ENCODE measurements around the gene DCAKD.

DCAKD gene

GRCh38 chr17:45077643-45078042 lies 26.2 kb upstream of the DCAKD start:
- Histone ChIP-seq H3K9ac (ENCODE audit: insufficient read length) (no peak overlapping the region), H3K4me3 (no peak overlapping the region), H3K36me3 (ENCODE audit: insufficient read depth, low read length) (peaks cover 66% of the 10 kb centered on the region), H3K9me3 (ENCODE audit: low read depth, low read length) (no peaks in the 10 kb centered on the region), H3K27ac (peak overlapping the region; percentile 68)
- no peak for TF ChIP-seq FOXP2 (optimal IDR thresholded peaks at IDR 0.05; ENCODE audit: control extremely low read depth, extremely low read length, insufficient read depth)
- TF ChIP-seq EZH2 (IDR thresholded peaks at IDR 0.05): no peak
- TF ChIP-seq POLR2AphosphoS5 (IDR thresholded peaks at IDR 0.05; ENCODE audit: borderline replicate concordance, low read depth, low read length): no peak
- no peak for DNase-seq (ENCODE audit: low read depth, low spot score)

GRCh38 chr17:45073414-45074070 lies 22.1 kb upstream of the DCAKD start:
- Histone ChIP-seq H3K9ac (ENCODE audit: insufficient read length) (peak overlapping the region; percentile 22), H3K27ac (peak overlapping the region; percentile 99), H3K36me3 (ENCODE audit: insufficient read depth, low read length) (peaks cover 59% of the 10 kb centered on the region), H3K4me3 (peak overlapping the region; percentile 1), H3K9me3 (ENCODE audit: low read depth, low read length) (no peaks in the 10 kb centered on the region)
- DNase-seq (ENCODE audit: low read depth, low spot score): peak; percentile 65
- no peak for TF ChIP-seq FOXP2 (optimal IDR thresholded peaks at IDR 0.05; ENCODE audit: control extremely low read depth, extremely low read length, insufficient read depth)
- no peak for TF ChIP-seq EZH2 (IDR thresholded peaks at IDR 0.05)
- no peak for TF ChIP-seq POLR2AphosphoS5 (IDR thresholded peaks at IDR 0.05; ENCODE audit: borderline replicate concordance, low read depth, low read length)

GRCh38 chr17:45070809-45071208 lies 19.4 kb upstream of the DCAKD start:
- no peak overlapping the region for H3K4me3 ChIP-seq
- no peak for TF ChIP-seq FOXP2 (optimal IDR thresholded peaks at IDR 0.05; ENCODE audit: control extremely low read depth, extremely low read length, insufficient read depth)
- H3K9me3 ChIP-seq (ENCODE audit: low read depth, low read length): no peaks in the 10 kb centered on the region
- peaks cover 61% of the 10 kb centered on the region for H3K36me3 ChIP-seq (ENCODE audit: insufficient read depth, low read length)
- H3K27ac ChIP-seq: peak overlapping the region; percentile 78
- H3K9ac ChIP-seq (ENCODE audit: insufficient read length): no peak overlapping the region
- DNase-seq (ENCODE audit: low read depth, low spot score): no peak

GRCh38 chr17:45070001-45070400 lies 18.6 kb upstream of the DCAKD start:
- DNase-seq (ENCODE audit: low read depth, low spot score): no peak
- Histone ChIP-seq H3K36me3 (ENCODE audit: insufficient read depth, low read length) (peaks cover 58% of the 10 kb centered on the region), H3K9me3 (ENCODE audit: low read depth, low read length) (no peaks in the 10 kb centered on the region), H3K27ac (no peak overlapping the region; the same call in none of the 2 replicates), H3K4me3 (no peak overlapping the region), H3K9ac (ENCODE audit: insufficient read length) (no peak overlapping the region)
- TF ChIP-seq EZH2 (IDR thresholded peaks at IDR 0.05) (no peak), FOXP2 (optimal IDR thresholded peaks at IDR 0.05; ENCODE audit: control extremely low read depth, extremely low read length, insufficient read depth) (no peak), POLR2AphosphoS5 (IDR thresholded peaks at IDR 0.05; ENCODE audit: borderline replicate concordance, low read depth, low read length) (no peak)

GRCh38 chr17:45067637-45068036 lies 16.2 kb upstream of the DCAKD start:
- Histone ChIP-seq H3K36me3 (ENCODE audit: insufficient read depth, low read length) (peaks cover 52% of the 10 kb centered on the region), H3K4me3 (no peak overlapping the region), H3K27ac (peak overlapping the region; percentile 15), H3K9me3 (ENCODE audit: low read depth, low read length) (no peaks in the 10 kb centered on the region), H3K9ac (ENCODE audit: insufficient read length) (no peak overlapping the region)
- TF ChIP-seq FOXP2 (optimal IDR thresholded peaks at IDR 0.05; ENCODE audit: control extremely low read depth, extremely low read length, insufficient read depth) (no peak), EZH2 (IDR thresholded peaks at IDR 0.05) (no peak), POLR2AphosphoS5 (IDR thresholded peaks at IDR 0.05; ENCODE audit: borderline replicate concordance, low read depth, low read length) (no peak)
- no peak for DNase-seq (ENCODE audit: low read depth, low spot score)

- Histone ChIP-seq H3K9me3 (ENCODE audit: low read depth, low read length) (no peaks in the 10 kb centered on the region), H3K9ac (ENCODE audit: insufficient read length) (no peak overlapping the region), H3K4me3 (no peak overlapping the region), H3K27ac (peak overlapping the region; percentile 45; the same call in 1 of the 2 replicates), H3K36me3 (ENCODE audit: insufficient read depth, low read length) (peaks cover 26% of the 10 kb centered on the region)
- TF ChIP-seq FOXP2 (optimal IDR thresholded peaks at IDR 0.05; ENCODE audit: control extremely low read depth, extremely low read length, insufficient read depth): no peak
- DNase-seq (ENCODE audit: low read depth, low spot score): no peak
Measured at GRCh38 chr17:45063198-45063597, 11.8 kb upstream of the DCAKD start.

GRCh38 chr17:45061606-45062205 lies 10.3 kb upstream of the DCAKD start:
- peak overlapping the region; percentile 89 for H3K9ac ChIP-seq (ENCODE audit: insufficient read length)
- TF ChIP-seq FOXP2 (optimal IDR thresholded peaks at IDR 0.05; ENCODE audit: control extremely low read depth, extremely low read length, insufficient read depth) (no peak), EZH2 (IDR thresholded peaks at IDR 0.05) (no peak), POLR2AphosphoS5 (IDR thresholded peaks at IDR 0.05; ENCODE audit: borderline replicate concordance, low read depth, low read length) (no peak; the same call in 1 of the 2 replicates)
- DNase-seq (ENCODE audit: low read depth, low spot score): no peak
- H3K36me3 ChIP-seq (ENCODE audit: insufficient read depth, low read length): peaks cover 14% of the 10 kb centered on the region
- no peaks in the 10 kb centered on the region for H3K9me3 ChIP-seq (ENCODE audit: low read depth, low read length)
- H3K4me3 ChIP-seq: peak overlapping the region; percentile 91
- H3K27ac ChIP-seq: peak overlapping the region; percentile 94

- Histone ChIP-seq H3K4me3 (peak within 1 kb of the TSS; percentile 91), H3K27ac (peak within 1 kb of the TSS; percentile 94), H3K9ac (ENCODE audit: insufficient read length) (peak within 1 kb of the TSS; percentile 92), H3K9me3 (ENCODE audit: low read depth, low read length) (no peaks in the 10 kb centered on the region), H3K36me3 (ENCODE audit: insufficient read depth, low read length) (peaks cover 13% of the 10 kb centered on the region)
- TF ChIP-seq EZH2 (IDR thresholded peaks at IDR 0.05) (no peak), FOXP2 (optimal IDR thresholded peaks at IDR 0.05; ENCODE audit: control extremely low read depth, extremely low read length, insufficient read depth) (no peak), POLR2AphosphoS5 (IDR thresholded peaks at IDR 0.05; ENCODE audit: borderline replicate concordance, low read depth, low read length) (peak; percentile 86; the same call in 1 of the 2 replicates)
- peak; percentile 99 for DNase-seq (ENCODE audit: low read depth, low spot score)
Measured at GRCh38 chr17:45060797-45061605, 9.6 kb upstream of the DCAKD start, which contains the start of gene NMT1. TSS of gene NMT1 (plus strand) at chr17:45061317. CDS start at chr17:45061330, 13 bp downstream.
